Pancreas (tissue), 10 donors: ENCODE results near the gene FGF6. TPM values are rescaled to one million over a fixed set of nuclear protein-coding genes. Genes with fewer than 3 reads are reported as not detected.

Experiments
- ATAC-seq, 4 donors: fragments of 200-7000 bp; cut with Tn5 transposase; one replicate each; pipeline versions ENCODE4 v1.8.0 to v1.9.1; 2020; ENCODE audit warnings: mild to moderate bottlenecking in 4 of 4, moderate library complexity in 4 of 4
- DNase-seq, 6 donors: peaks; one replicate each; pipeline ENCODE4 v3.0.0-alpha.2; 2020
- FAIRE-seq: peaks from 2 replicates; lab custom pipeline; 2012; peaks lifted over from hg19 to GRCh38; lab: Jason Lieb, UNC
- H3K27ac ChIP-seq, 4 donors: fragments of 200-600 bp; sonication (generic); 1 replicate in 3 of 4; 2 replicates in 1 of 4; pipeline versions ENCODE4 v1.5.0 to v1.8.0; 2020
- H3K27me3 ChIP-seq, 4 donors: fragments of 200-600 bp; one replicate each; pipeline ENCODE4 v1.8.0; 2021
- H3K36me3 ChIP-seq, 3 donors: fragments of 200-600 bp; sonication (generic) in 1 of 3; one replicate each; pipeline versions ENCODE4 v1.5.0 to v1.8.0; 2020 to 2021
- H3K4me1 ChIP-seq, 3 donors: fragments of 200-600 bp; one replicate each; pipeline ENCODE4 v1.8.0; 2021
- H3K4me3 ChIP-seq, 4 donors: fragments of 200-600 bp; sonication (generic) in 2 of 4; one replicate each; pipeline versions ENCODE4 v1.5.0 to v1.8.0; 2020 to 2021
- H3K9me3 ChIP-seq, 4 donors: fragments of 200-600 bp; one replicate each; pipeline ENCODE4 v1.8.0; 2021
- CTCF ChIP-seq, 4 donors: fragments of 200-600 bp; sonication (generic) in 3 of 4; IDR thresholded peaks; one replicate each; pipeline versions ENCODE4 v1.5.0 to v1.8.0; 2021; ENCODE audit warnings: antibody characterized with exemption in 4 of 4
- WGBS, 2 donors: extraction: QIAGEN DNeasy Blood & Tissue Kit; methylation state at CpG; one replicate each; pipeline ENCODE4 v1.1.7; 2013; 5-methylcytosine and 5-hydroxymethylcytosine counted together
- intact Hi-C, 3 donors: fragments of 100-400 bp; cut with DNase I; formaldehyde crosslinking; loops; one replicate each; pipeline versions ENCODE4 v1.11.1 to v1.14.2; 2022
- polyA plus RNA-seq, 2 donors: library from polyadenylated mRNA; stranded (reverse); fragments of 200-250 nt; gene quantifications; one replicate each; pipeline ENCODE4 v1.2.3, GENCODE V29; 2013
- total RNA-seq, 6 donors: library from RNA; stranded (reverse); fragmentation: NEBNext Ultra II Directional in 4 of 6; extraction: Animal tissue kit (Norgen Biotek cat#: 25700) in 4 of 6; gene quantifications; one replicate each; pipeline versions ENCODE4 v1.2.1 to v1.2.4, GENCODE V29; 2021 to 2023
- donor health status: healthy with polysubstance abuse.
- donor health status: DM: no; HTN: no; CAD: no; lungs with moderate emphysema.
- donor health status: DM: no; HTN: no; CAD: no.
- donor health status: control.
- donor health status: control.
- donor health status: Bipolar disorder and iron deficiency.
- donor health status: DM: yes; HTN: yes; CAD: no.
- donor health status: DM: no; HTN: no; CAD: no.
- donor health status: DM: no; HTN: no; CAD: no.
- donor health status: DM: yes; HTN: yes; CAD: no.

The FGF6 gene
- total and polyA plus RNA-seq, 8 donors = not detected

GRCh38 chr12:4422985-4423384 is 22.6 kb downstream of the FGF6 start:
- TF ChIP-seq CTCF (IDR thresholded peaks at IDR 0.05) = no peak
- FAIRE-seq (no peak), DNase-seq (no peak), ATAC-seq (no peak)
- Histone ChIP-seq H3K27me3 (no peaks in the 10 kb centered on the region), H3K9me3 (no peaks in the 10 kb centered on the region), H3K4me1 (no peaks in the 10 kb centered on the region), H3K27ac (no peak overlapping the region), H3K4me3 (no peak overlapping the region), H3K36me3 (no peaks in the 10 kb centered on the region)
- whole genome bisulfite sequencing, 2 donors = 78 to 88% methylated on average over 9 of the region's 9 CpGs
- intact Hi-C loops = no loop called here

GRCh38 chr12:4421590-4422031 is 24.0 kb downstream of the FGF6 start:
- 28 to 29% methylated on average over 4 of the region's 4 CpGs for WGBS, 2 donors
- peak; percentile 32 for FAIRE-seq

GRCh38 chr12:4420138-4420670 is 25.4 kb downstream of the FGF6 start:
- intact Hi-C loops = no loop called here
- Histone ChIP-seq H3K9me3 (no peaks in the 10 kb centered on the region), H3K27me3 (no peaks in the 10 kb centered on the region), H3K27ac (no peak overlapping the region), H3K36me3 (no peaks in the 10 kb centered on the region), H3K4me3 (no peak overlapping the region), H3K4me1 (no peaks in the 10 kb centered on the region)
- no peak for TF ChIP-seq CTCF (IDR thresholded peaks at IDR 0.05)
- no peak for FAIRE-seq
- no peak for DNase-seq
- no peak for ATAC-seq
- WGBS, 2 donors = 68 to 69% methylated on average over 5 of the region's 5 CpGs

More at GRCh38 chr12:4421590-4422031, 24.0 kb downstream of the FGF6 start:
- no peak overlapping the region for H3K27ac ChIP-seq
- no peaks in the 10 kb centered on the region for H3K27me3 ChIP-seq
- TF ChIP-seq CTCF (IDR thresholded peaks at IDR 0.05) = peak; percentile 40 to 56 (median 52)
- ATAC-seq = peak in 3 of 4 donors; percentile 49 to 71 (median 58)
- no peaks in the 10 kb centered on the region for H3K4me1 ChIP-seq
- no peak overlapping the region for H3K4me3 ChIP-seq
- no peak for DNase-seq
- no peaks in the 10 kb centered on the region for H3K36me3 ChIP-seq
- no peaks in the 10 kb centered on the region for H3K9me3 ChIP-seq
- intact Hi-C loops = no loop called here

GRCh38 chr12:4418913-4419312 is 26.7 kb downstream of the FGF6 start:
- no peak for ATAC-seq
- TF ChIP-seq CTCF (IDR thresholded peaks at IDR 0.05) = no peak
- 57 to 68% methylated on average over 5 of the region's 5 CpGs for WGBS, 2 donors
- no peak for FAIRE-seq
- Histone ChIP-seq H3K27me3 (no peaks in the 10 kb centered on the region), H3K4me3 (no peak overlapping the region), H3K36me3 (no peaks in the 10 kb centered on the region), H3K4me1 (no peaks in the 10 kb centered on the region), H3K27ac (no peak overlapping the region), H3K9me3 (no peaks in the 10 kb centered on the region)
- no peak for DNase-seq
- intact Hi-C loops = no loop called here

GRCh38 chr12:4417936-4418335 is 27.7 kb downstream of the FGF6 start:
- Histone ChIP-seq H3K27me3 (no peaks in the 10 kb centered on the region), H3K4me3 (no peak overlapping the region), H3K9me3 (no peaks in the 10 kb centered on the region), H3K27ac (no peak overlapping the region), H3K4me1 (no peaks in the 10 kb centered on the region), H3K36me3 (no peaks in the 10 kb centered on the region)
- ATAC-seq = no peak
- FAIRE-seq = no peak
- no peak for TF ChIP-seq CTCF (IDR thresholded peaks at IDR 0.05)
- 19 to 22% methylated on average over 5 of the region's 5 CpGs for WGBS, 2 donors
- no peak for DNase-seq
- intact Hi-C loops = no loop called here
